Measurements from ENCODE around the gene GABRB3. TPM values are rescaled to one million over a fixed set of nuclear protein-coding genes. Genes with fewer than 3 reads are reported as not detected.

The GABRB3 gene
- total and polyA plus RNA-seq, 2 donors (not counting 3 experiments of a cell fraction or from before 2014, with no cell fraction given), result 0.03 TPM; not detected in 1

GRCh38 chr15:26767169-26767670 is 5.6 kb downstream of the GABRB3 start:
- CTCF ChIA-PET, result no interaction called here
- FAIRE-seq (no peak), DNase-seq (ENCODE audit: low read depth, low spot score) (no peak)
- Histone ChIP-seq H3K4me3 (replicated peaks in 1 of 3; ENCODE audit: insufficient read depth in 1 of 3, low read depth in 1 of 3, low read length in 3 of 3) (no peak overlapping the region), H3K79me2 (ENCODE audit: control insufficient read depth, insufficient read depth, low read length) (no peaks in the 10 kb centered on the region), H3K4me1 (ENCODE audit: control insufficient read depth, extremely low read depth, insufficient read depth, low read length) (no peaks in the 10 kb centered on the region), H4K20me1 (replicated peaks; ENCODE audit: control insufficient read depth, extremely low read depth, insufficient read depth, low read length) (no peaks in the 10 kb centered on the region), H3K27me3 (ENCODE audit: control insufficient read depth in 2 of 2, insufficient read depth in 2 of 2, low read length in 2 of 2) (peaks cover 6 to 11% of the 10 kb centered on the region in 2 experiments), H3K27ac (ENCODE audit: insufficient read depth, low read depth, low read length) (no peak overlapping the region), H3K9me1 (replicated peaks; ENCODE audit: control insufficient read depth, extremely low read depth, insufficient read depth, low read length) (no peaks in the 10 kb centered on the region), H3K4me2 (ENCODE audit: insufficient read depth, low read length) (no peak overlapping the region), H3K36me3 (ENCODE audit: control insufficient read depth in 2 of 2, extremely low read depth in 1 of 2, insufficient read depth in 2 of 2, low read length in 2 of 2) (no peaks in the 10 kb centered on the region), H2AFZ (ENCODE audit: low read depth, low read length) (no peak overlapping the region), H3K9ac (replicated peaks; ENCODE audit: extremely low read depth, insufficient read depth, low read length) (no peak overlapping the region), H3K9me3 (replicated peaks; ENCODE audit: control insufficient read depth, insufficient read depth, low read length) (no peaks in the 10 kb centered on the region)
- no peak for TF ChIP-seq JUN (IDR thresholded peaks at IDR 0.05; ENCODE audit: borderline replicate concordance, insufficient read depth, insufficient read length, low read depth)
- TF ChIP-seq MAX (IDR thresholded peaks at IDR 0.05; ENCODE audit: insufficient read depth, insufficient read length), result no peak
- TF ChIP-seq POLR2A (IDR thresholded peaks at IDR 0.05; ENCODE audit: low read depth, low read length), result no peak
- TF ChIP-seq FOS (IDR thresholded peaks at IDR 0.05; ENCODE audit: borderline replicate concordance, insufficient read depth, low read length), result no peak
- no peak for TF ChIP-seq CTCF (IDR thresholded peaks at IDR 0.05; ENCODE audit: extremely low read depth in 1 of 2, insufficient read depth in 1 of 2, low read depth in 1 of 2, low read length in 2 of 2)
- TF ChIP-seq GATA2 (IDR thresholded peaks at IDR 0.05; ENCODE audit: insufficient read depth, insufficient read length, low read depth, low read length), result no peak
- no peak for TF ChIP-seq EZH2 (IDR thresholded peaks at IDR 0.05; ENCODE audit: borderline replicate concordance, low read depth, low read length, severe bottlenecking)
- no peak for TF ChIP-seq MYC (IDR thresholded peaks at IDR 0.05; ENCODE audit: low read depth, low read length)
- no peak for TF ChIP-seq POLR2AphosphoS5 (IDR thresholded peaks at IDR 0.05; ENCODE audit: insufficient read depth, low read depth, low read length)
- dilution Hi-C loops (cut with MboI; ENCODE audit: extremely low pct_ligation_motif_present, low sequenced_read_pairs), result no loop called here
- intact Hi-C loops (cut with micrococcal nuclease), result no loop called here
- no TSS peak for BruUV-seq (replicated peaks)
- POLR2A ChIA-PET, result no interaction called here

Data from endothelial cell of umbilical vein (primary cell).